ENCODE results near the gene PRKACB.
A peak's percentile ranks its signal among the peaks of the same experiment; 100 is the strongest.
"Not testable (repeated sequence)": the region's sequence is repeated elsewhere in the genome, so short reads cannot be mapped to it uniquely, and the experiment has no call there.

Gene PRKACB

DNA sequence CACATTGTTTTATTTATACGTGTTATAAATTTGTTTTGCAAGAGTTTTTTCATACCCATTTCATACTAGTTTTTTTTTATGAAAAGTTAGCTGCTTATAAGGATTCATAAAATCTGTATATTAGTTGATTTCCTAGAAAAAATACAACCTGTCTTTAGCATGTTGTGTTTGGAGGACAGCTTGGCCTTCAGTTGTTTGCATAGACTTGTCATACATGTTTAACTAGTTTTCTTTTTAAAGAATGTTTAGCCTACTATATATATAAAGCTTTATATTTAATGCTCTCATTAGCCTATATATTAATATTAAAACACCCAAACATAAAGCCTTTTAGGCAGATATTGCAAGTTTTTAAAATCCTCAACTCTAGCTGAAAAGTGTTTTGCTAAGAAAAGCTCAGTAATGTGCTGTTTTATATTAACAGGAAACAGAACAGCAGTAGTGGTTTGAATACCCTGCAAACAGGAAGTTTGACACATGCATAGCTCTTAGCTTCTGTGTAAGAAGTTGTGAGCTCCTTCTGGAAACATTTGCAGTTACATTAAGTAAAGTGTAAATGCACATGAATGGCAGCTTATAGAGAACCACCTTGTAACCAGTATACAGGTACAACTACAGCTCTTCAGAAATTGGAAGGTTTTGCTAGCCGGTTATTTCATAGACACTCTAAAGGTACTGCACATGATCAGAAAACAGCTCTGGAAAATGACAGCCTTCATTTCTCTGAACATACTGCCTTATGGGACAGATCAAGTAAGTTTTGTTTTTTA, at the start of gene PRKACB:
Gene PRKACB (plus strand): TSS at position 476 of the 770 bp plus-strand sequence. CDS start 91 bp downstream, at position 567.
- DNase-seq, result no peak

DNA sequence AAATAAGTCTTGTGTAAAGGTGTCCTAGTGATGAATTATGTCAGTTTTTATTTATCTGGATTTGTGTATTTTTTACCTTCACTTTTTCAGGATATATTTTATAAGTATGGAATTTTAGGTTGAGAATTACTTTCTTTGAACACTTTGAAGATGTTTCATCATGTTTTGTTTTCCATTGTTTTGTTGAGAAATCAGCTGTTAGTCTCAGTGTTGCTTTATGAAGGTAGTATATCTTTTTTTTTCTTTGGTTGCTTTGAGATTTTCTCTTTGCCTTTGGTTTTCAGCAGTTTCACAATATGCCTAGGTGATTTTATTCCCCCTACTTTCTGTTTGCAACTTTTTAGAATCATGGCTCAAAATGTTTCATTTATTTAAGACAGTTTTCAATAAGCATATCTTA, 48.8 kb upstream of the PRKACB start:
- no peak for DNase-seq

DNA sequence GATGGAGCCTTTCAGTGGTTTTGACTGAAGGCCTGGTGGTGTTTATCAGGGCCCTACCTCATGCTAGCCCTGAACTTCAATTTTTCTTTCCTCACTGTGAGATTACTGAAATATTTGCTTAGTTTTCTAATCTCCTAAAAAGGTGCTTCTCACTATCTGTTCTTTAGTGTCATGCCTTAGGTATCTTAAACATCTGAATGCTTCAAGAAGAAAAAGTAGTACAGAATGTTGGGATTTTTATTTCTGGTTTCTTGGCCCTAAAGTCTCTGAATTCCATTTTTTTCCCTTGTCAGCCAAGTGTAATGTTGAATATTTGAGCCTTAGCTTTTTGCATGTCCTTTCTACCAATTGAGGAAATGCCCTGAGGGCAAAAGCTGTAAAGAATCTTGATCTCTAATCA, 47.9 kb upstream of the PRKACB start:
- DNase-seq, result no peak

DNA sequence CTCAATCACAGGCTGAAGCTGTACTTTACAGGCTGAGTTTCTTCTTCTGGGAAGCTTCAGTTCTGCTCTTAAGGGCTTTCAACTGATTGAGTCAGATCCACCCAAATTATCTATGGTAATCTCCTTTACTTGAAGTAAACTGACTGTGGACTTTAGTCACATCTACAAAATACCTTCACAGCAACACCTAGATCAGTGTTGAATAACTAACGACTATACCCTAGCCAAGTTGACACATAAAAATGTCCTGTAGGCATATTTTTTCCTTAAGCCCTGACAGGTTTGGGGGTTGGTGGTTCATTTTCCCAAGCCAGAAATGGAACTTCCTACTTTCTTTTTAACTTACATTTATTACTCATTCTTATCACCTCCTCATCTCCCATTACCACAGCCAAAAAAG, 42.9 kb upstream of the PRKACB start:
- DNase-seq, result no peak

DNA sequence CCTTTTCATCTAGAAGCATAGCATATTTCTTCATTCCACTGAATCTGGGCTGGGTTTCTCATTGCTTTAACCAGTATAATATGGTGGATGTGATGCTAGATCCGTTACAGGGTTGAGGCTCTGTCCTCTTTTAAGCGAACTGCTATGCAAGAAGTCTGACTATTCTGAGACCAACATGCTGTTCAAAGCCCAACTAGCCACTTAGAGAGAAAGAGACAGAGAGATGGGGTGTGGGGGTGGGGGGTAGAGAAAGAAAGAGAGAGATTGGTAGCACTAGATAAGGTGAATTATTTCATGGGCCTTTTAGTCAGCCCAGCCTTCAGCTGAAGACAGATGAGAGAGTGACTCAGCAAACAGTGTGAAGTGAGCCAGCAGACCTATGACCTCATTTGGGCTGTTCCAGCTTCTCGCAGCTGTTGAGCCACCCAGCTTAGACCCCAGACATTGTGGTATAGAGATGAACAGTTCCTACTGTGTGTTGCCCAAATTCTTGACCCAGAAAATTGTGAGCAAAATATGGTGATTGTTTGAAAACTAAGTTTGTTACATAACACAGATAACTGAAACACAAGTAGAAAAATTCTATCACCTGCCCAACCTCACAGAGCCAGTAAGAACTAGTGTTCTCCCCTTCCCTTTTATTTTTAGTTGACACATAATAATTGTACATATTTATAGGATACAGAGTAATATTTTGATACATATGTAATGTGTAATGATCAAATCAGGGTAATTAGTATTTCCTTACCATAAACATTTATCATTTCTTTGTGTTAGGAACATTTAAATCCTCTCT, 40.7 kb upstream of the PRKACB start:
- DNase-seq, result no peak

DNA sequence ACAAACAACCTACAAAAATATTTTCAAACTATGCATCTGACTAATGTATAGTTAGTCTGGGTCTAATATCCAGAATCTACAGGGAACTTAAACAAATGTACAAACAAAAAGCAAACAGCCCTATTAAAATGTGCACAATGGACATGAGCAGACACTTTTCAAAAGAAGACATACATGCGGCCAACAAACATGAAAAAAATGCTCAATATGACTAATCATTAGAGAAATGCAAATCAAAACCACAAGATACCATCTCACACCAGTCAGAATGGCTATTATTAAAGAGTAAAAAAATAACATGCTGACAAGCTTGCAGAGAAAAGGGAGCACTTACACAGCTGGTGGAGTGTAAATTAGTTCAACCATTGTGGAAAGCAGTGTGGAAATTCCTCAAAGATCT, 36.5 kb upstream of the PRKACB start:
- DNase-seq, result not testable (repeated sequence)

DNA sequence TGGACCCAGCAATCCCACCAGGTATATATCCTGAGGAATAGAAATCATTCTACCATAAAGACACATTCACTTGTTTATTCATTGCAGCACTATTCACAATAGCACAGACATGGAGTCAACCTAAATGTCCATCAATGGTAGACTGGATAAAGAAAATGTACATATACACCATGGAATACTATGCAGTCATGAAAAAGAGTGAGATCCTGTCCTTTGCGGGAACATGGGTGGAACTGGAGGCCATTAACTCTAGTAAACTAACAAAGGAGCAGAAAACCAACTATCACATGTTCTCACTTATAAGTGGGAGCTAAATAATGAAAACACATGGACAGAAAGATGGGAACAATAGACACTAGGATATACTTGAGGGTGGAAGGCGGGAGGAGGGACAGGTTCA, 36.1 kb upstream of the PRKACB start:
- DNase-seq, result no peak

DNA sequence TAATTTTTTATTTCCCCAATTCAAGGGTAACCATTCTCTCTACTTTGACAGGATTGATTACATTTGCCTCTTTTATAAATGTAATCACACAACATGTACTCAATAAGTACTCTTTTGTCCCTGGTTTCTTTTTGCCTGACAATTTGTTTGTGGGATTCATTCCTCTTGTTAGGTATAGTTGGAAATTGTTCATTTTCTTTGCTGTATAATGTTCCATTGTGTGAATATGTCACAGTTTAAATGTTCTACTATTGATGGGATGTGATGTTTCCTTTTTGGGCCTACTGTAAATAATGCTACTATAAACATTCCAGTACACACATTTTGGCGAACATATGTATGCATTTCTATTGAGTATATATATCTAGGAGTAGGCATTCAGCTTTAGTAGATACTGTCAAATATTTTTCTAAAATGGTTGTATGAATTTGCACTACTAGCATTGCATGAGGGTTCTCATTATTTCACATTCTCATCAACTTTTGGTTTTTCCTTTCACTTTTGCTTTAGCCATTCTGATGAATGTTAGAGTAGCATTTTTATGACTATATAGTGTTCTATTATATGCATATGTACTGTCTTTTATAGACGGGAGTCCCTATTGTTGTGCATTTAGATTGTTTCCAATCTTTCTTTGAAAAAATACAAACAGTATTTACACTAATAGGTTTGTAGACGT, 35.0 kb upstream of the PRKACB start:
- no peak for DNase-seq

DNA sequence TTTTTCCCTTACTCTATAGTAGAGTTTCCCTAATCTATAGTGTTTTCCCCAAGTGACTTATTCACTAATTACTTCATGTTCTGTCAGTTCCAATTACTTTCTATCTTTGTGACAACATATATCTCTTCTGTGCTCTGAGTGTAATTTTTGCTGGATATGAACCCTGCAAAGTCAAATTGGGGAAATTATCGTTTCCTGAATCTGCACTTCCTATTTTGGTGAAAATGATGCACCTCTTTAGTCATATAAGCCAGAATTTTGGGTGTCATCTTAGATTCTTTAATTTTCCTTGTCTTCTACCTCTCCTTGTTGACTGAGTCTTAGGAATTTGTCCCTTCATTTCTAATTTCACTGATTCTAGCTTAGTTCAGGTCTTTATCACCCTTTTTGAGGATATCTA, 33.4 kb upstream of the PRKACB start:
- DNase-seq, result no peak

DNA sequence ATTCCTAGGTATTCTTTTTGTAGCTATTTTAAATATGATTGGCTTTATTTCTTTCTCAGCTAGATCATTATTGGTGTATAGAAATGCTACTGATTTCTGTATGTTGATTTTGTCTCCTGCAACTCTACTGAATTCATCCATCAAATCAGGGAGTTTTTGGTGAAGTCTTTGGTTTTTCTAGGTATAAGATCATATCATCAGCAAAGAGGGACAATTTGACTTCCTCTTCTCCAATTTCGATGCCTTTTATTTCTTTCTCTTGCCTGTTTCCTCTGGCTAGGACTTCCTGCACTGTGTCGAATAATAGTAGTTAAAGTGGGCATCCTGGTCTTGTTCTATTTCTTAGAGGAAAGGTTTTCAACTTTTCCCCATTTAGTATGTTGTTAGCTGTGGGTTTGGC, 27.5 kb upstream of the PRKACB start:
- DNase-seq, result no peak

DNA sequence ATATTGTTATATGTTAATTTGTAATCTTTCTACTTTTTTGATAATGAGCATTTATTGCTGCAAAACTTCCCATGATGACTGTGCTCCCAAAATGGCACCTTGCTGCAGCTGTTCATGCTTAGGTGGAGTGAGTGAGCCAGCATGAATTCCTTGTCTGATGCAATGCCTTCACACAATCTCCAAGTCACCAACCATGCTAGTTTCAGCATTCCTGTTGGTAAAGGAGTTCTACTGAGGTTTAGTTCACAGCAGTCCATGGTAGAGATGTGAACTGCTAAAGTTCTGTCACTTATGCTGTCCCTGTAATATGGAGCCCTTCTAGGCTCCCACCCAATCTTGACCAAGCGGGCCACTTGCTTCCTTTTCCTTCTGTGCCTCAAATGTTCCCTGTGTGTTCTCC, 26.2 kb upstream of the PRKACB start:
- DNase-seq, result no peak

DNA sequence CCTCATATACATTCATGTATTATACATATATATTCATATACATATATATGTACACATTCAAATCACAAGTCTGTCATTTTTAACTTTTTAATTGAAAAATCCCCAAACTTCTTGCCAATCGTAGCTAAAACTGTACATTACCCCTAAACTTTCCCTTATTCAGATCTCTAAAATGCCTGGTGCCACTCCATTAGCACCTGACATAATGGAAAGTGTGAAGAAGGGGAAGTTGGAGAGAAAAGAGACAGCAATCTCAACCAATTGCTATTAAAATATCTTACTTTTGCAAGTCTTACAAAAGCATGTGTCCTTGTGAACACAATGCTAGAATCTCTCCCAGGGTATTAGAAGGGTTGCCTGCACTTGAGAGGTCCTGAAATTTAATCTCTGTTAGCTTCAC, 22.7 kb upstream of the PRKACB start:
- no peak for DNase-seq

DNA sequence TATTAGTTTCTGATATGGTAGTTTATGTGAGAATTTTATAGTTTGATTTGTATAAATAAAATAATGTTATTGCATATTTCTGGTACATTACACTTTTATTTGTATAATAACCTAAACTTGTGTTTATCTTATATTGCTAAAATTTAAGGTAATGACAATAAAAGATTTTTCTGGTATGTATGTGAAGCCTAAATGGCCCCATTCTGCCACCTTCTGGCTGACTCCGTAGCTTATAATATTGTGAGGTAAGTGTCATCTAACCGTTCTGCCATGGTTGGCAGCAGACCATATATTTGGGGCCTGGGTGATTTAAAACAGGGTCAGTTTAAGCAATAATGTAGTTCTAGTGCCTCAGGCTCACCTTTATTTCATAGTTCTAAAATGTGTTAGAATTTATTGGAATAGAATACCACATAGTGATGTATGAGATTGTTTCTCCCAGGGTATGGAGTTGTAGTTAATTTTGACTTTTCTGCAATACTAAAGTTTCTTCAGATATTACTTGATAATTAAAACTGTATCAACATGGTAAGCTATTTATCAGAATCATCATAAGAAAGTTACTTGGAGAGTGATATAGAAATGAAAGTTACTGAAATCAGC, 21.2 kb upstream of the PRKACB start:
- DNase-seq, result peak; percentile 18

DNA sequence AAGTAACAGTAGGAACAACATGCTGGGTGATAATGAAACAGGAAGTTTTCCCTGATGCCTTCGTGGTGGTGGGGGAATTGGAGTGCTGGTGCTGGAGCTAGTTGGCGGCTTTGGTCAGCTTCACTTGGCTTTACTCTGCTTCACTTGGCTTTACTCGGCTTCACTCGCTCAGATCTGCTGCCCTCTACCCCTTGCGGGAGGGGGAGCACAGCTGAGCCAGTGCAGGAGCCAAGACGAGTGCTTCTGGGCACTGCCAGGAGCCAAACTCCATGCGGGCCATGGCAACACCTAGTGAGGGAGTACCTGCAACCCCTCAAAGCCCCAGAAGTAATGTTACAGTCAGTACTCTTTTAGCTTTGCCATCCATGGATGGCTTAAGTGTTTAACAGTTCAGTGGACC, 10.6 kb upstream of the PRKACB start:
- no peak for DNase-seq

DNA sequence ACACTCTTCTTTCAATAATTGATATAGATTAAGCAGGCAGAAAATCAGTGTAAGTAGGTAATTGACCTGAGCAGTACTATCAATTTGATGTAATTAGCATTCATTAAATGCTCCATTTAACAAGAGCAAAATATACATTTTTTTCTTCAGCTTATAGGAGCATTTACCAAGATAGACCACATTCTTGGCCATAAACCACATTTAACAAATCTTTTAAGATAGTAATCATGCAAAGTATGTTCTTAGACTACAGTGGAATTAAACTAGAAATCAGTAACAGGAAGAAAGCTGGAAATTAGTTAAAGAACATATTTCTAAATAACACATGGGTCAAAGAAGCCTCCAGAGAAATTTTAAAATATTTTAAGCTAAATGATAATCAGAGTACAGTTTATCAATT, 8.7 kb upstream of the PRKACB start:
- no peak for DNase-seq

DNA sequence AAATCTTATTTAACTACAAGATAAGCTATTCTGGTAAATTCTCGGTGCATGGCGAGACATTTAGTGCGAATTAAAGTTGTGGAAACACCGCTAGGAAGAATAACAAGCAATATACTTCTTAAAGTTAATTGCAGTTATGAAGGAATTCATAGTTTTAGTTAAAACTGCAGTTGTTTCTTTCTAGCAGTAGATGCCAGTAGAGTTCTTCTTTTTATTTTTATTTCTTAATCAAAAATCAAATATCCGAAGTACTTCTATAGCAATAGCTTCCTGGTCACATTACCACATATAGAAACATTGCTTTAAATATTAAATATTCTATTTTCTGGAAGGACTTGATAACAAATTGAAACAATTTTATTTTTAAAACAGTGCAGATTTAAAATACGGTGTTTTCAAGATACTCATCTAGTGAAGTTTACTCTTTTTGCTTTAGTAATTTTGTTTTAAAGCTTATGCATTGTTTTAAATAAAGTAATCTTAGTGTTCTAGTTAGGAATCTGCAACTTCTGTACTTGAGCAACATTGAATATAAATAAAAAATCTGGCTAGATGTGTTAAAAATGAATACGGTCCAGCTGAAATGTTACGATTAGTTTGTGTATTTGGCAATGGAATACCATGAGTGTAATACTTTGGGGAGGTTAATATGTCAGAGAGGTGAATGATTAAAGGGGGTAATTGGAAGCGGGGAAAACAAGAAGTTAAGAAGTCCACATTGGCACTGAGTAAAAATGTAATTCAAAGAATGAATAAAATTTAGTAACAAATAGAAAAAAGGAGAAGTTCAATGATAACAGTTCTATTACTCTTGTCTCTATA, 2.7 kb upstream of the PRKACB start:
- no peak for DNase-seq

DNA sequence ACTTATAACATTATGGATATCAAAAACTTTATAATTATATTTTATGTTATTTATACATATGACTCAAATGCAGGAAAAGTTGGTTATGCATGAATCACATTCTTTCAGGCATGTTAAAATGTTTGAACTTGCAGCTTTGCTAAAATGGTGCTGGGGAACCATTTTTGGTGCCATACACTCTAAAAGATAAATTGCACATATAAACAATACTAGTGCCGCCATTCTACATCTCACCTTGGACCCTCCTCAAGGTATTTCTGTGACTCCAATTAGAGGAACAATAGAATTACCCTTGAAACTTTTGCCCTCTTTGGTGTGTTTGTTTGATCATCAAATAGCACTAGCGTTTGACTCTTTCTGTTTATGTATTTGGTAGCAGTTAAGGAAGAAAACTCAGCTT, 997 bp downstream of the PRKACB start:
- DNase-seq, result no peak

DNA sequence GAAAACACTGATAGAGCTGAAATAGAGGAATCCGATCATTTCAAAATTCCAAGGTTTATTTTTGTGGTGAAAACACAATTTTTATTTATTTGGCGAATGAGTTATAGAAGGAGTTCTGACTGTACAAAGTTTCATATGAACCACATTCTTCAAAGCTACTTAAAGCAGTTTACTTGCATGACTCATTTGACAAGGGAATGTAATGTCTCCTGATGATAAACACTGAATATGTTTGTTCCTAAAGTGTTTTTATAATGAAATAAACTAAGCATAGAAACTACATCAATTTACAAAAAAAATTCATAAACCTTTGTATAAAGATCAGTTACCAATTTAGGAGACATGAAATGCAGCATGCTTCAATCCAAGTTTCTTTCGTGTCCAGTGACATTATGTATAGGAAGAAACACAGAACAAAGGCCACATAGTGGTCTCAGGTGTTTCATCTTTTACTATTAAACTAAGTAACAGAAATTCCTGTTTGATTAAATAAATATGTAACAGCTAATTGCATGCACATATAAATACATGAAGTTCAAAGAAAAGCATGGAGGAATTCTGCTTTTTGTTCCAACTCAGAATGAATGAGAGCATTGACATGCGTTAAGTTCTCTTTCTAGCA, 2.5 kb downstream of the PRKACB start:
- DNase-seq, result no peak

DNA sequence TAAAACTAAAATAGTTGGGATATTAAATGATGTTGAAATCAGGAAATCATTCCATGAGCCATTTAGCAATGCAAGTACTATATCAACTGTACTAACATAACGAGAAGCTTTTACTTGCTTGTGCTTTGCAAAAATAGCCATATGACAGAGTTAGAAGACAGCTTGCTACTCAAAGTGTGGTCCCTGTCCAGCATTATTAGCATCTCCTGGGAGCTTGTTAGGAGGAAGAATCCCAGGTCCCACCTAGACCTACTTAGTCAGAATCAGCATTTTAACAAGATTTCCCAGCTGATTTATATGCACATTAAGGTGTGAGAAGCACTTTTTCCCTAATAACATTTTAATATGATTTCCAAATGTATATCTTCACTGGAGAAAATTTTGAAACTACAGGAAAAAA, 4.7 kb downstream of the PRKACB start:
- DNase-seq, result no peak

DNA sequence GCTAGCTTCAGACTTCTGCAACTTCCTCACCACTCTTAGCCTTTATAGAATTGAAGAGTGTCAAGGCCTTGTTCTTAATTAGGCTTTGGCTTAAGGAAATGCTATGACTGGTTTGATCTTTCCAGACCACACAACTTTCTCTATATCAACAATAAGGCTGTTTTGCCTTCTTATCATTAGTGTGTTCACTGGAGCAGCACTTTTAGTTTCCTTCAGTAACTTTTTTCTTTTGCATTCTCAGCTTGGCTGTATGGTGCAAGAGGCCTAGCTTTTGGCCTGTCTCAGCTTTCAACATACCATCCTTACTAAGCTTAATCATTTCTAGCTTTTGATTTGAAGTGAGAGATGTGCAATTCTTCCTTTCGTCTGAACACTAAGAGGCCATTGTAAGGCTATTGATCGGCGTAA, 8.6 kb downstream of the PRKACB start:
- DNase-seq, result no peak

DNA sequence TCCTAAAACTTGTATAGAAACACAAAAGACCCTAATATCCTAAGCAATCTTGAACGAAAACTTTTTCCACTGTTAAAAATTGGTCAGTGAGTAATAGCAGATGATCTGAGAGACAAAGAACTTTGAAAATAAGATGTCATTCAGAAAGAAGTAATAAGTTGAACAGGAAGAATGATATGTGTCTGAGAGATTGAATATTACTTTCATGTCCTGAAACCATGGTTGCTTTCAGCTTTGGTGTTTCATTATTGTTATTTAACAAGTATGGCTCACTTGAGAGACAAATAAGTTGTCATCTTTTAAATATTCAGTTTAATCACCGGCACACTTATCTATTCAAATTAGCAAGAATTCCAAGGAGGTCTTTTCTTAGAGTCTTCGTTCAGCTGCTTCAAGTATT, 11.4 kb downstream of the PRKACB start:
- no peak for DNase-seq

DNA sequence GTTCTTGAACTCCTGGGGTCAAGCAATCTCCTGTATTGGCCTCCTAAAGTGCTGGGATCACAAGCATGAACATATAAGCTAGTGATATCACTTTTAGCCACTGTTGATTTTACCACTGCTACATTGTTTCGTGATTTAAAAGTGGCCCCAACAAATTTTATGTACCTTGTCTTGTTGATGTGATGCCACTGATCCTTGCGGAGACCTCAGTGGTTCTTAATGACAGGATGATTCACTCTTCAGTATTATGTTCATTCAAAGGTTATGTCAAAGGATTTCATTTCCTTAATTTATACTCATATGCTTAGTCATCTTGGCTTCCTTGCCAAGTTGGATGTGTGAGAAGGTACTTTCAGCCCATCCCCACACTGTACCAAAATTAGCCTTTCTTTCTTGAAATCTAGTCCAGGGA, 12.1 kb downstream of the PRKACB start:
- no peak for DNase-seq

Measured in NCI-H1048 (cell line).